HUES64 (cell line): ENCODE measurements around the gene FTCD.
"Not testable (repeated sequence)": the region's sequence is repeated elsewhere in the genome, so short reads cannot be mapped to it uniquely, and the experiment has no call there.

Experiments used
- H3K27ac ChIP-seq: 2 replicates; pipeline ENCODE4 v1.7.0; 2013; ENCODE audit warnings: low read depth, low read length, inconsistent platforms
- H3K27me3 ChIP-seq: 2 replicates; pipeline ENCODE4 v1.6.1; 2013; ENCODE audit warnings: mild to moderate bottlenecking, low read length; ENCODE audit not compliant: insufficient read depth
- H3K36me3 ChIP-seq: 2 replicates; pipeline ENCODE4 v1.6.1; 2013; ENCODE audit warnings: mild to moderate bottlenecking, low read length; ENCODE audit not compliant: insufficient read depth
- H3K4me1 ChIP-seq: 2 replicates; pipeline ENCODE4 v1.6.1; 2013; ENCODE audit warnings: mild to moderate bottlenecking, low read length, moderate library complexity; ENCODE audit not compliant: insufficient read depth
- H3K4me3 ChIP-seq: 2 replicates; pipeline ENCODE4 v1.5.1; 2013; ENCODE audit warnings: mild to moderate bottlenecking, low read length, moderate library complexity
- H3K9ac ChIP-seq: 2 replicates; pipeline ENCODE4 v1.6.1; 2013; ENCODE audit warnings: mild to moderate bottlenecking, low read depth, low read length
- H3K9me3 ChIP-seq: 2 replicates; pipeline ENCODE4 v1.6.1; 2013; ENCODE audit warnings: low read depth, low read length; ENCODE audit not compliant: insufficient read depth
- WGBS: fragments of 150-250, 120-280 bp; methylation state at CpG from one replicate; pipeline ENCODE4 v1.1.7; 2013; ENCODE audit warnings: missing lambda C conversion rate; 5-methylcytosine and 5-hydroxymethylcytosine counted together

FTCD gene

DNA sequence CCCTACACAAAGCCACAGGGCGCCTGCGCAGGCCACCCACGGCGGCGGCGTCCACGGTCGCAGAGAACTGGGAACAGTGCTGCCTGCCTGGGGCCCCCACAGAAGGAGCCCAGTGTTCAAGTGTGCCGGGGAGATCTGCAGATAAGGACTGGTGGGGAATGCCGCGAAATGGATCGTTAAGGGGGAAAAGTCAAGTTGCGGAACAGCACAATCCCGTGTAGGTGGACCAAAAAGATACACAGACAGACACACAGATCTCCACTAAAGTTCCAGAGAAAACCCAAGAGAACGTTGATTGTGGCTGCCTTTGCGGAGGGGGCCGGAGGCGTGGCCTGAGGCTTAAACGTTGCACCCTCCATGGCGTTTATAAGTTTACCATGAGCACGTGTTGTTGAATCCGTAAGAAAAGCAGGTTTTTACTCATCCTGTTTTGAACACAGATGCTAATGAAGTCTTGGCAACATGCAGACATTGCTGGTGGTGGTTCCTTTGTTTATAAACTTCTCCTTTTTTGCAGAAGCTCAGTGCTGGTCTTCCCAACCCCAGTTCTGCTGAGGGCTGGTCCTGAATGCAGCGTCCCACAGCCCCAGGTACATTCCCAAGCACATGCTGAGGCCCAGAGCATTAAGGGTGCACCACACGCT lies 24.8 kb upstream of the FTCD start:
- 85% methylated on average over 24 of the region's 24 CpGs for WGBS

DNA sequence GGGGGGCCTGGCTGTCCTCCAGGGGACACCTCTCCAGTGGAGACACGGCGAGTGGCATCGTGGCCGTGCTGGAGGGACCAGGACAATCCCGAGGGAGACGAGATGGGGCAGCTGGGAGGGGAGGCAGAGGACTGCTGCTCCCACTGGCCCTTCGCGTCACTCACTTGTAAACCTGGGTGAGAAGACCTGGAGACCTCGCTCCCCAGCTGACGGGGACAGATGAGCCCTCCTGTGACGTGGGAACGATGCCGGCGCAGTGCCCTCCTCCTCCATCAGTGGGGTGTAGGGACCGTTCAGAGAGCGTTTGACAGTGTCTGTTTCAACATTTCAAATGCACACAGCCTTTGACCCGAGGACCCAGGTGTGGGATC lies 24.3 kb upstream of the FTCD start:
- Histone ChIP-seq H3K4me1 (peaks cover 4% of the 10 kb centered on the region; the same call in 1 of the 2 replicates), H3K27ac (peak overlapping the region; percentile 21; the same call in 1 of the 2 replicates), H3K36me3 (peaks cover 5% of the 10 kb centered on the region; the same call in 1 of the 2 replicates), H3K4me3 (no peak overlapping the region), H3K9ac (no peak overlapping the region), H3K27me3 (no peaks in the 10 kb centered on the region), H3K9me3 (peaks cover 3% of the 10 kb centered on the region; the same call in 1 of the 2 replicates)
- 92% methylated on average over 17 of the region's 17 CpGs for WGBS

More for the DNA sequence above, 24.8 kb upstream of the FTCD start:
- H3K9ac ChIP-seq, result no peak overlapping the region
- H3K4me1 ChIP-seq, result peaks cover 5% of the 10 kb centered on the region; the same call in 1 of the 2 replicates
- peak overlapping the region; percentile 65 for H3K27ac ChIP-seq
- H3K36me3 ChIP-seq, result peaks cover 5% of the 10 kb centered on the region; the same call in 1 of the 2 replicates
- H3K9me3 ChIP-seq, result peaks cover 3% of the 10 kb centered on the region; the same call in 1 of the 2 replicates
- no peaks in the 10 kb centered on the region for H3K27me3 ChIP-seq
- no peak overlapping the region for H3K4me3 ChIP-seq

DNA sequence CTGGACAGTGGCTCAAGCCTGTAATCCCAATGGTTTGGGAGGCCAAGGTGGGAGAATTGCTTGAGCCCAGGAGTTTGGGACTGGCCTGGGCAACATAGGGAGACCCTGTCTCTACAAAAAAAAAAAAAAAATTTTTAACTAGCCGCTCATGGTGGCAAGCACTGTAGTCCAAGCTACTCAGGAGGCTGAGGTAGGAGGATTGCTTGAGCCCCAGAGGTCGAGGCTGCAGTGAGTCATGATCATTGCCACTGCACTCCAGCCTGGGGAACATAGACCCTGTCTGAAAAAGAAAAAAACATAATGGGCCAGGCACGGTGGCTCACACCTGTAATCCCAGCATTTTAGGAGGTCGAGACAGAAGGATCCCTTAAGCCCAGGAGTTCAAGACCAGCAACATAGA lies 23.6 kb upstream of the FTCD start:
- Histone ChIP-seq H3K27ac (no peak overlapping the region), H3K36me3 (peaks cover 5% of the 10 kb centered on the region; the same call in 1 of the 2 replicates), H3K4me1 (peaks cover 4% of the 10 kb centered on the region; the same call in 1 of the 2 replicates), H3K9ac (no peak overlapping the region), H3K4me3 (no peak overlapping the region), H3K9me3 (peaks cover 3% of the 10 kb centered on the region; the same call in 1 of the 2 replicates), H3K27me3 (no peaks in the 10 kb centered on the region)
- 93% methylated on average over 4 of the region's 4 CpGs for WGBS

DNA sequence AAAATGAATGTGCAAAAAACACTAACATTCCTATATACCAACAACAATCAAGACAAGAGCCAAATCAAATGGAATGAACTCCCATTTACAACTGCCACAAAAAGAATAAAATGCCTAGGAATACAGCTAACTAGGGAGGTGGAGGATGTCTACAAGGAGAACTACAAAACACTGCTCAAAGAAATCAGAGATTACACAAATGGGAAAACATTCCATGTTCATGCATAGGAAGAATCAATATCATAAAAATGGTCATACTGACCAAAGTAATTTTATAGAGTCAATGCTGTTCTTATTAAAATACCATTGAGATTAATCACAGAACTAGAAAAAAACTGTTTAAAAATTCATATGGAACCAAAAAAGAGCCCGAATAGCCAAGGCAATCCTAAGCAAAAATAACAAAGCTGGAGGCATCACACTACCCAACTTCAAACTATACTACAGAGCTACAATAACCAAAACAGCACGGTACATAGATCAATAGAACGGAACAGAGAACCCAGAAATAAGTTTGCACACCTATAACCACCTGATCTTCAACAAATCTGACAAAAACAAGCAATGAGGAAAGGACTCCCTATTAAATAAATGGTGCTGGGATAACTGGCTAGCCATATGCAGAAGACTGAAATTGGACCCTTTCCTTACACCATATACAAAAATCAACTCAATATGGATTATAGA lies 21.2 kb upstream of the FTCD start:
- H3K9me3 ChIP-seq, H3K27me3 ChIP-seq, H3K4me1 ChIP-seq, H3K9ac ChIP-seq, H3K36me3 ChIP-seq, H3K27ac ChIP-seq, H3K4me3 ChIP-seq: not testable (repeated sequence)
- WGBS, result 94% methylated on average over 3 of the region's 3 CpGs

DNA sequence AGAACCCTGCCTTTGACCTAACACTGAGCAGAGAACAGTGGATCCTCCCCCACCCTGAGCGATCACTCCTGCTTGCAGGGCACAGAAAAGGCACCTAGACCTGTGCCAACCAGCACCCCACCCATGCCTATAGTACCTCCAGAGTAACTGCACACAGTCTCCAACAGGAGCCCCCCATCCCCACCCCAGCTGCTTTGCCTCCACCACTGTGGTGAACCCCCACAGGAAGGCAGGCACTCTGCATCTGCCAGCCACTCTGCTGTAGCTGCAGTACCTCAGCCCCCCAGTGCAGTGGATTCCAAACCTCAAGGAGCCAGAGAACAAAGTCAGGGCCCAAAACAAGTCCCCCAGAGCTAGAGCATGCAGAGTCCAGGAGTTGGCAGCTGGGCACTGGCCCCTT lies 18.2 kb upstream of the FTCD start:
- peaks cover 3% of the 10 kb centered on the region; the same call in 1 of the 2 replicates for H3K36me3 ChIP-seq
- no peak overlapping the region for H3K9ac ChIP-seq
- 92% methylated on average over 1 of the region's 1 CpG for WGBS

DNA sequence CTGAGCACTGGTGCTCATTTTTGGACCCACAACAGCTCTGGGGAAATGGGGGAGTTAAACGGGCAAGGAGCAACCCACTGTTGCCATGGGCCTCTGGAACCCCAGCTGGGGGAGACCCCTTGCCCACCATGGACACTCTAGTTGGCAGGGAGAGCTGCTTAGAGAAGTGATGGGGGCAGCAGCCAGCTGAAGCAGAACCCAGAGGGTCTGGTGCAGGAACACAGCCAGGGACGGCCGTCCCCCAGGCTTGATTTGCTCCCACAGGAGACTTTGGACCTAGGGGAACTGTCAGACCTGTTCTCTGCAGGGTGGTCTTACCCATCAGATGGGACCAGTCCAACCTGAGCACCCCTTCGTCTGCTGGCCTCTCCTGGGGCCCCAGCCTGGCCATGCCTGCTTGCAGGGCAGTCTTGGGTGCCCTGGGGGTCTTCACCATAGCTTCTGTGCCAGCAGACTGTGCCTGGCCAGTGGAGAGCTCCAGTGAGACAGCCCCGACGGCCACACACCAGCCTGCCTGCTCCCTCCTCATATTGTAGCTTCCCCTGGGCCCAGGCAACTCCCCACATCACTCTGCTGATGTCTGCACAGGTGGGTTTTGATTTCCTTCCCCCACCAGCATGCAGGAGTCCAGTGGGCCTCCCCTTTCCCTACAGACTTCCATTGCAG lies 17.6 kb upstream of the FTCD start:
- WGBS, result 88% methylated on average over 6 of the region's 6 CpGs
- Histone ChIP-seq H3K4me3 (no peak overlapping the region), H3K27ac (no peak overlapping the region), H3K27me3 (no peaks in the 10 kb centered on the region), H3K4me1 (no peaks in the 10 kb centered on the region), H3K9ac (no peak overlapping the region), H3K36me3 (peaks cover 7% of the 10 kb centered on the region; the same call in 1 of the 2 replicates), H3K9me3 (peaks cover 3% of the 10 kb centered on the region; the same call in 1 of the 2 replicates)

More for the DNA sequence above, 18.2 kb upstream of the FTCD start:
- H3K4me3 ChIP-seq, result no peak overlapping the region
- H3K4me1 ChIP-seq, result no peaks in the 10 kb centered on the region
- H3K9me3 ChIP-seq, result peaks cover 3% of the 10 kb centered on the region; the same call in 1 of the 2 replicates
- no peak overlapping the region for H3K27ac ChIP-seq
- no peaks in the 10 kb centered on the region for H3K27me3 ChIP-seq

DNA sequence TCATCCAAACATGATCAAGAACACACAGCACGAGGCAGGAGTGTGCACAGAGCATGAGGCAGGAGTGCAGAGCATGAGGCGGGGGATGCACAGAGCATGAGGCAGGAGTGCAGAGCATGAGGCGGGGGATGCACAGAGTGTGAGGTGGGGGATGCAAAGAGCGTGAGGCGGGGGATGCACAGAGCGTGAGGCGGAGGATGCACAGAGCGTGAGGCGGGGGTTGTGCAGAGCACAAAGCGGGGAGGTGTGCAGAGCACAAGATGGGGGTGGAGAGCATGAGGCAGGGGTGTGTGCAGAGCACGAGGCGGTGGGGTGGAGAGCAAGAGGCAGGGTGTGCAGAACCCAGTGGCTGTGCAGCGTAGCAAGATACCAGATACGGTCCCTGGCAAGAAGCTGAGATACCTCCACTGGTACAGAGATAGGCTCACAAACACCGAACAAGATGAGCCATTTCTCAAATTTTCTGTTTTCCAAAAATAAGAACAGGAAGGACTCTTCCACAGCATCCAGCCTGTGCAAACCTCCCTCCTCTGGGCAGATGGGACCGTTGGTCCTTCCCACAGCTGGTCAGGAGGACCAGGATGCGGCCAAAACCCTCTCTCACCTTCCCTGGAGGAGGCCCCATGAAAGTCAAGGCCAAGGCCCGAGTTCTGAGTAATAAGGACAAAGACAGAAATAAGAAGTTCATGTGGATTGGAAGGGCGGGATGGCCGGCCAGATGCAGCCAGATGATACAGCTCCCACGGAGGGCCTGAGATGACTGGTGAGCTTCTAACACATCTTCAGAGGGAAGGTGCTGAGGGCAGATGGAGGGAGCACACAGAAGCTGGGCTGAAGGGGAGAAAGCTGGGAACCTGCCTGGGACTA lies 16.9 kb upstream of the FTCD start:
- no peaks in the 10 kb centered on the region for H3K27me3 ChIP-seq
- 90% methylated on average over 21 of the region's 21 CpGs for WGBS
- no peak overlapping the region for H3K9ac ChIP-seq
- no peak overlapping the region for H3K4me3 ChIP-seq
- H3K4me1 ChIP-seq, result no peaks in the 10 kb centered on the region
- peaks cover 3% of the 10 kb centered on the region; the same call in 1 of the 2 replicates for H3K9me3 ChIP-seq
- peaks cover 10% of the 10 kb centered on the region; the same call in 1 of the 2 replicates for H3K36me3 ChIP-seq
- no peak overlapping the region for H3K27ac ChIP-seq

DNA sequence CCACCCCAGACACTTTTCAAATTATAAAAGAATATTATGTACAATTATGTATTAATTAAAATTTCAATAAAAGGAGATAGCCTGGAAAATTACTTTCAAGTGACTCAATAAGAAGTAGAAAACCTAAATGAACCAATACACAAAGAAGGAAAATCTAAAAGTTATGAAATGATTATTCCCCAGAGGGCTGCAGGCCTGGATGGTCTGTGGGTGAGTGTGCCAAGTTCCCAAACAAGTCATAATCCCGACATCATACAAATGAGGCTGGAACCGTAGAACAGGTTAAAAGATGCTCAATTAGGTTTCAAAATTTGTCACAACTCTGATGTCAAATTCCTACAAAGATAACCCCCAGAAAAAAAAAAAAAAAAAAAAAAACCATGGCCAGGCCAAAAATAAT lies 16.2 kb upstream of the FTCD start:
- H3K36me3 ChIP-seq, result peaks cover 13% of the 10 kb centered on the region; the same call in 1 of the 2 replicates
- H3K9ac ChIP-seq, result no peak overlapping the region
- no peak overlapping the region for H3K27ac ChIP-seq
- H3K27me3 ChIP-seq, result no peaks in the 10 kb centered on the region
- no peaks in the 10 kb centered on the region for H3K4me1 ChIP-seq
- no peak overlapping the region for H3K4me3 ChIP-seq
- no peaks in the 10 kb centered on the region for H3K9me3 ChIP-seq
- WGBS, result 97% methylated on average over 2 of the region's 2 CpGs

DNA sequence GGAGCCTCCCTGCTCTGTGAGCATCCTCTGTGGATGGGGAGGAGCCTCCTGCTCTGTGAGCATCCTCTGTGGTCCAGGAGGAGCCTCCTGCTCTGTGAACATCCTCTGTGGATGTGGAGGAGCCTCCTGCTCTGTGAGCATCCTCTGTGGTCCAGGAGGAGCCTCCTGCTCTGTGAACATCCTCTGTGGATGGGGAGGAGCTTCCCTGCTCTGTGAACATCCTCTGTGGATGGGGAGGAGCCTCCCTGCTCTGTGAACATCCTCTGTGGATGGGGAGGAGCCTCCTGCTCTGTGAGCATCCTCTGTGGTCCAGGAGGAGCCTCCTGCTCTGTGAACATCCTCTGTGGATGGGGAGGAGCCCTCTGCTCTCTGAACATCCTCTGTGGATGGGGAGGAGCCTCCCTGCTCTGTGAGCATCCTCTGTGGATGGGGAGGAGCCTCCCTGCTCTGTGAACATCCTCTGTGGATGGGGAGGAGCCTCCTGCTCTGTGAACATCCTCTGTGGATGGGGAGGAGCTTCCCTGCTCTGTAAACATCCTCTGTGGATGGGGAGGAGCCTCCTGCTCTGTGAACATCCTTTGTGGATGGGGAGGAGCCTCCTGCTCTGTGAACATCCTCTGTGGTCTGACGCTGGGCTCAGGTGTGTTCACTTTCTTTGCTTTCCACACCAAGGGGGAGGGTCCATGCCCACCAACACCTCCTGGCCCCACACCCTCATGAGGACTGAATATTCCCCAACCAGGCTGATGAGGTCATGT lies 15.2 kb upstream of the FTCD start:
- not testable (repeated sequence) for H3K9me3 ChIP-seq, H3K4me1 ChIP-seq, H3K27me3 ChIP-seq, H3K9ac ChIP-seq, H3K4me3 ChIP-seq, H3K27ac ChIP-seq
- 91% methylated on average over 1 of the region's 1 CpG for WGBS
- peaks cover 13% of the 10 kb centered on the region; the same call in 1 of the 2 replicates for H3K36me3 ChIP-seq
